Heart right ventricle (tissue), 16 donors: ENCODE measurements around the gene CBFA2T3. TPM values are rescaled to one million over a fixed set of nuclear protein-coding genes. Genes with fewer than 3 reads are reported as not detected.

Experiments used
- ATAC-seq, 8 donors: fragments of 200-7000 bp; cut with Tn5 transposase; one replicate each; pipeline ENCODE4 v1.9.1; 2020; ENCODE audit warnings: mild to moderate bottlenecking in 8 of 8, moderate library complexity in 8 of 8, moderate number of reproducible peaks in 1 of 8
- DNase-seq, 2 donors: peaks; one replicate each; pipeline ENCODE4 v3.0.0-alpha.2; 2020
- H3K27ac ChIP-seq, 10 donors: fragments of 200-600 bp; sonication (generic) in 2 of 10; one replicate each; pipeline versions ENCODE4 v1.5.0 to v1.8.0; 2020 to 2022; ENCODE audit warnings: mild to moderate bottlenecking in 3 of 10
- H3K27me3 ChIP-seq, 7 donors: fragments of 200-600 bp; one replicate each; pipeline ENCODE4 v1.8.0; 2021 to 2022; ENCODE audit warnings: mild to moderate bottlenecking in 2 of 7
- H3K36me3 ChIP-seq, 9 donors: fragments of 200-600 bp; sonication (generic) in 1 of 9; one replicate each; pipeline versions ENCODE4 v1.5.0 to v1.8.0; 2020 to 2022; ENCODE audit warnings: mild to moderate bottlenecking in 2 of 9
- H3K4me1 ChIP-seq, 9 donors: fragments of 200-600 bp; sonication (generic) in 1 of 9; one replicate each; pipeline versions ENCODE4 v1.5.0 to v1.8.0; 2020 to 2022; ENCODE audit warnings: mild to moderate bottlenecking in 4 of 9
- H3K4me3 ChIP-seq, 10 donors: fragments of 200-600 bp; sonication (generic) in 2 of 10; one replicate each; pipeline versions ENCODE4 v1.5.0 to v1.8.0; 2020 to 2022; ENCODE audit warnings: mild to moderate bottlenecking in 7 of 10, moderate library complexity in 2 of 10
- H3K9me3 ChIP-seq, 11 donors: fragments of 200-600 bp in 10 of 11; sonication (generic) in 2 of 11; one replicate each; pipeline versions ENCODE4 v1.5.0 to v1.8.0; 2013 to 2022; ENCODE audit warnings: mild to moderate bottlenecking in 2 of 11, control low read depth in 1 of 11, moderate library complexity in 1 of 11
- CTCF ChIP-seq, 9 donors: fragments of 200-600 bp; sonication (generic) in 2 of 9; IDR thresholded peaks; one replicate each; pipeline versions ENCODE4 v1.5.0 to v1.8.0; 2021 to 2022; ENCODE audit warnings: antibody characterized with exemption in 9 of 9, mild to moderate bottlenecking in 5 of 9, moderate library complexity in 1 of 9
- WGBS, 2 donors: extraction: QIAGEN DNeasy Blood & Tissue Kit; methylation state at CpG; one replicate each; pipeline ENCODE4 v1.1.7; 2013; ENCODE audit warnings: inconsistent platforms in 1 of 2; 5-methylcytosine and 5-hydroxymethylcytosine counted together
- intact Hi-C, 10 donors: fragments of 100-400 bp; cut with DNase I; formaldehyde crosslinking; loops; one replicate each; pipeline versions ENCODE4 v1.11.1 to v1.14.2; 2022
- polyA plus RNA-seq, 2 donors: library from polyadenylated mRNA; stranded (reverse); fragments of 200-250 nt; gene quantifications; one replicate each; pipeline ENCODE4 v1.2.3, GENCODE V29; 2013
- total RNA-seq, 10 donors: library from RNA; stranded (reverse); fragmentation: NEBNext Ultra II Directional in 3 of 10; extraction: Animal tissue kit (Norgen Biotek cat#: 25700) in 3 of 10; gene quantifications; one replicate each; pipeline versions ENCODE4 v1.2.1 to v1.2.4, GENCODE V29; 2021 to 2023
- donor health status: Arrhythmogenic right ventricular cardiomyopathy.
- donor health status: ischemic (EF 13 %, LVEDD 7.1; RV severe dilation, severe dysfunction).
- donor health status: healthy with polysubstance abuse.
- donor health status: DM: no; HTN: yes; CAD: no.
- donor health status: DM: no; HTN: no; CAD: no.
- donor health status: ischemic (EF 25% LVEDD 6.9; RV normal size, moderate dysfunction).
- donor health status: ischemic (EF 25% LVEDD 5.7; RV mildly dilated, moderate dysfunction).
- donor health status: healthy.
- donor health status: DM: yes; HTN: yes; CAD: no.
- donor health status: Ischemic cardiomyopathy.
- donor health status: ischemic (EF 35%, LVEDD 5.7; RV mildly dilated, moderate dysfunction).
- donor health status: nonischemic (EF 11% LVEDD 7.7; RV severe dilation, severe dysfunction).
- donor health status: DM: yes; HTN: yes; CAD: no.
- donor health status: PGD.
- donor health status: ischemic (EF 29% LVEDD 5.4; RV normal size, mild dysfunction).
- donor health status: nonischemic (EF 23%, LVEDD 6.1; RV moderate dilation, normal function).

Gene CBFA2T3
- total and polyA plus RNA-seq, 12 donors, result 3.1 to 17.6 (median 6.1) TPM

- Histone ChIP-seq H3K4me1 (peaks cover 26 to 67% (median 54%) of the 10 kb centered on the region in 9 donors), H3K36me3 (no peaks in the 10 kb centered on the region), H3K27me3 (no peaks in the 10 kb centered on the region), H3K9me3 (no peaks in the 10 kb centered on the region), H3K27ac (peak overlapping the region in 2 of 10 donors; percentile 10 to 44), H3K4me3 (no peak overlapping the region)
- 84 to 88% methylated on average over 16 of the region's 16 CpGs for WGBS, 2 donors
- ATAC-seq (no peak), DNase-seq (no peak)
- intact Hi-C loops, result no loop called here
- TF ChIP-seq CTCF (IDR thresholded peaks at IDR 0.05), result peak in 2 of 9 donors; percentile 1 to 2
Observed at GRCh38 chr16:88925540-88925887, 51.5 kb downstream of the CBFA2T3 start.

- Histone ChIP-seq H3K9me3 (no peaks in the 10 kb centered on the region), H3K27me3 (no peaks in the 10 kb centered on the region), H3K4me3 (no peak overlapping the region), H3K27ac (peak overlapping the region in 6 of 10 donors; percentile 10 to 80 (median 40)), H3K36me3 (no peaks in the 10 kb centered on the region), H3K4me1 (peaks cover 30 to 72% (median 59%) of the 10 kb centered on the region in 9 donors)
- peak in 4 of 8 donors; percentile 16 to 61 (median 37) for ATAC-seq
- intact Hi-C loops, result loop anchor here in 4 of 10 donors (5.0 kb wide), 2 partner anchors 38 to 113 kb away; partner anchors contain the start of gene APRT (in 1 of the 4)
- 56 to 61% methylated on average over 28 to 30 of the region's 30 CpGs for WGBS, 2 donors
- TF ChIP-seq CTCF (IDR thresholded peaks at IDR 0.05), result peak in 7 of 9 donors; percentile 18 to 46 (median 34)
- no peak for DNase-seq
Observed at GRCh38 chr16:88924834-88925539, 52.0 kb downstream of the CBFA2T3 start.

DNA sequence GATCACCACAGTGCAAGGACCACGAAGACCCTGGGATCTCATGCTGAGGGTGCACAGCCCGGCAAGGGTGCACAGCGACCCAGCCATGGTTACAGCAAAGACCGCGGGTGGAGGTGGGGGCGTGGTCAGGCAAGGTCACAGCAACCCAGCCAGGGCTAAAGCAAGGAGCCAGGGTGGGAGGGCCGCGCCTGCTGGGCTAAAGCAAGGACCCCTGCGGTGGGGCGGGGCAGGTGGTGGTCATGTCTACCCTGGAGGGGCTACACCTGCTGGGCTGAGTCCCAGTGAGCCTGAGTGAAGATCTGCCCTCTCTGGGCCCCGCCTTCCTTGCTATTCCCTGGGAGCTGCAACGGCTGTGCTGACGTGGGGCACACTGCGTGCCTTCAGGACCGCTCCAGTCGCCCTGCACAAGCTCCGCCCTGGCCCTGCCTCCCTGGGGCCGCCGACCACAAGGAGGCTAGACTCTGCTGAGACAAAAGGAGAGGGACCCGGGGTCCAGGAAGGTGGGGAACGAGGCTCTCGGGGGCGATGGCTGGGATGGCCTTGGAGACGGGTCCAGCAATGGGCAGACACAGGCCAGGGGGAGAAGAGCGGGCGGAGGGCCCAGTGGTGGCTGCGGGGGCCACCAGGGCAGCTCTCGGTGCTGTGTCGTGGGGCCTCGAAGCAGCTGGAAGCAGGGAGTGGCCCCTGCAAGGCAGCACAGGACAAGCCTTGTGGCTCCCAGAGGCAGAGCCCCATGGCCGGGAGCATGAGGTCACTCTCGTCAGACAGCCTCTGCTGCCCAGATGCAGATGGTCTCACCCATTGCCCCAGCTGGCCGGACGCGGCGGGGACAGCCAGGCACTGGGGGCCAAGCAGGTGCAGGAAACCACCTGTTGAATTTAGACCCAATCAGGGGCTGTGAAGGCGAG is 52.8 kb downstream of the CBFA2T3 start:
- ATAC-seq (no peak), DNase-seq (no peak)
- H3K27me3 ChIP-seq, result no peaks in the 10 kb centered on the region
- H3K36me3 ChIP-seq, result no peaks in the 10 kb centered on the region
- peak overlapping the region in 6 of 10 donors; percentile 13 to 80 (median 40) for H3K27ac ChIP-seq
- intact Hi-C loops, result loop anchor here in 4 of 10 donors (2.0 to 5.0 kb wide), 3 partner anchors 37 to 112 kb away; partner anchors contain the start of gene APRT (in 1 of the 4)
- H3K9me3 ChIP-seq, result no peaks in the 10 kb centered on the region
- peaks cover 32 to 79% (median 64%) of the 10 kb centered on the region in 9 donors for H3K4me1 ChIP-seq
- no peak for TF ChIP-seq CTCF (IDR thresholded peaks at IDR 0.05)
- H3K4me3 ChIP-seq, result no peak overlapping the region
- WGBS, 2 donors, result 78 to 79% methylated on average over 37 of the region's 37 CpGs

- intact Hi-C loops, result loop anchor here in 4 of 10 donors (2.0 to 5.0 kb wide), 3 partner anchors 36 to 111 kb away; partner anchors contain the start of gene APRT (in 1 of the 4)
- DNase-seq (no peak), ATAC-seq (no peak)
- no peak overlapping the region for H3K4me3 ChIP-seq
- no peak for TF ChIP-seq CTCF (IDR thresholded peaks at IDR 0.05)
- H3K9me3 ChIP-seq, result no peaks in the 10 kb centered on the region
- no peaks in the 10 kb centered on the region for H3K27me3 ChIP-seq
- peak overlapping the region in 8 of 10 donors; percentile 35 to 89 (median 80) for H3K27ac ChIP-seq
- WGBS, 2 donors, result 76 to 82% methylated on average over 17 of the region's 17 CpGs
- H3K36me3 ChIP-seq, result no peaks in the 10 kb centered on the region
- peaks cover 32 to 77% (median 65%) of the 10 kb centered on the region in 9 donors for H3K4me1 ChIP-seq
Observed at GRCh38 chr16:88923450-88923849, 53.6 kb downstream of the CBFA2T3 start.
